Activated T-cell treated with anti-CD3 and anti-CD28 coated beads for 4 hours (primary cell): ENCODE data around the gene TNS3.
"Not testable (repeated sequence)": the region's sequence is repeated elsewhere in the genome, so short reads cannot be mapped to it uniquely, and the experiment has no call there.

Experiments
- DNase-seq: peaks from one replicate; pipeline ENCODE4 v3.0.0-alpha.2; 2020

Gene TNS3

GRCh38 chr7:47559306-47560220 is 22.3 kb downstream of the TNS3 start:
- DNase-seq = no peak

- no peak for DNase-seq
These were observed 23.9 kb downstream of the TNS3 start for GRCh38 chr7:47557694-47558670.

- DNase-seq = no peak
These were observed 24.6 kb downstream of the TNS3 start for GRCh38 chr7:47557317-47557693.

DNA sequence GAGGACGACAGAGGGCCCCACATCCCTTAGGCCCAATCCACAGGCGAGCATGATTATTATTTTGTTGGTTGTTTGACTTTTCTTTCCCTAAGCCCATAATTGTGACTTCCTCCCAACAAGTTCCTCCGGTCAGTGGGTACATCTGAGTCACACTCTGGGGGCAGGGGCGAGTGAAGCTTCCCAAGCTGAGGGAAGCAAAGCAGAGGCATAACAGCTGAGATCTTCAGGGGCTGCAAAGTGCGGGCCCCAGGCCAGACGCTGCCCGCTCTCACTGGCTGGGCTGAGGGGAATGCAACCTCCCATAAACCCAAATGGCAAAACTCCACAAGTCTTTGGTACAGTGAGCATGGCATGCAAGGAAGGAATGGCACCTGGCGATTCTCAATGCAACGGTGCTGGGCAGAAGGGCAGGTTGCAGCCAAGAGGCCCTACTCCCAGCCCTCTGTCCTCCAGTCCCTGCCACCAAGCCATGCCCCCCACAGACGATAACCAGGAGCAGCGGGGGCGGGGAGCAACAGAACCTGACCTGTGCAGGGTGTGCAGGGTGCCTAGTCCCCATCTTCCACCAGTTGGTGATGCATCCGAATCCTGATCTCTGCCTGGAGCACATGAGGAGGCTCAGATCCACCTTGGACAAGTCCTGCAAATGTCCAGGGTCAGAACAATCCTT is 25.3 kb downstream of the TNS3 start:
- no peak for DNase-seq

DNA sequence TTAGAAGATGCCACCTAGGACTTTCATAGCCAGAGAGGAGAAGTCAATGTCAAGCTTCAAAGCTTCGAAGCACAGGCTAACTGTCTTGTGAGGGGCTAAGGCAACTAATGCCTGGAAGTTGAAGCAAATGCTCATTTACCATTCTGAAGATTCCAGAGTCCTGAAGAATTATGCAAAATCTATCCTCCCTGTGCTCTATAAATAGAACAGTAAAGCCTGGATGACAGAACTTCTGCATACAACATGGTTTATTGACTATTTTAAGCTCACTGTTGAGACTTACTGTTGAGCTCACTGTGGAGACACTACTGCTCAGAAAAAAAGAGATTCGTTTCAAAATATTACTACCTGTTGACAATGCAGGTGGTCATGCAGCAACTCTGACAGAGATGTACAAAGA is 28.6 kb downstream of the TNS3 start:
- DNase-seq = no peak

- DNase-seq = no peak
These were observed 29.3 kb downstream of the TNS3 start for GRCh38 chr7:47552621-47553020.

- no peak for DNase-seq
These were observed 30.1 kb downstream of the TNS3 start for GRCh38 chr7:47551668-47552440.

- DNase-seq = no peak
These were observed 31.0 kb downstream of the TNS3 start for GRCh38 chr7:47550788-47551470.

DNA sequence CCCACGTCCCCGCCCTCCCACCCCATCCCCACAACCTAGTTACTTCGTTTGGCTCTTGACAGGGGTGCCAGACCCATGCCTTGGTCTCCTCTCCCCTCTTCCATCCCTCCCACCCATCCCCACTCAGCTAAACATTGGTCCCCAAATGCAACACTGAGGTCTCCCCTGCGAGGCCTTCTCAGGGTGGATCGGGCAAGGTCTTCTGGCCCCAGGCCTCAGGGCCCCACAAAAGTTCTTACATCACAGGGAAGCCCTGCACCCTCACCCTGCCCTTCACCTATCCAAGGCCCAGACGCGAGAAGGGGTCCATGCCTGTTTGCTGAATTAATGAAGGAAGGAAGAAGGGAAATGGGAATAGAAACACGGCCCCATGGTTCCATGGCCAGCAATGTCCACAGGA is 32.0 kb downstream of the TNS3 start:
- no peak for DNase-seq

DNA sequence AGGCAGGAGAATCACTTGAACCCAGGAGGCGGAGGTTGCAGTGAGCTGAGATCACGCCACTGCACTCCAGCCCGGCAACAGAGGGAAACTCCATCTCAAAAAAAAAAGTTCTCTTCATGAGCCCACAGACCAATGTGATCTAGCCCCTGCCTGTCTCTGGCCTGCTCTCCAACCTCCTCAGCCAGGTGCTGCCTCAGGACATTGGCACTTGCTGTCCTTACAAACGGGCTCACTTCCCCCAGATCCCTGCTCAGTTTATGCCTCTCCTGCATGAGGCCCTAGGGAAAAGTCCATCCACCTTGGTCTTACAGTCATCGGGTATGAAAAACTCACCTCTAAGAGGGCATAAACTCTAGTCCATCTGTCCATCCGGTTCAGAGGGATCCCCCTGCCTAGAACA is 32.5 kb downstream of the TNS3 start:
- no peak for DNase-seq

DNA sequence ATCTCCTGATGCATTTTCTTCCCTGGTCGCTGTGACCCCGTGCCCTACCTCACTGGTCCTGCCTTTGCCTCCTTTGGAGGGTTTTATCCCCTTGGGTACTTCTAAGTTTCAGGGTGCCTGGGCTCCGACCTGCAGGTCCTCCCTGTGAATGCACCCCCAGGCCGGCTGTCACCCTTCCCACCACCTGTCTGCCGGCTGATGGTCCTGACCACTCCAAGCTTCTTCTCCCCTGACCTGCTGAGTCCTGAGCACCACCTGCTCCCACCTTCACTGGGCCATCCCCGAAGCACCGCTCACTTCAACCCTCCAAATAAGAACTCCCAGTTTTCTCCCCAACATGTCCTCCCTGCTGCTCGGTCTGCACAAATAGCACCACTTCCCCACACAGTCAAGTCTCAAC is 33.4 kb downstream of the TNS3 start:
- no peak for DNase-seq

DNA sequence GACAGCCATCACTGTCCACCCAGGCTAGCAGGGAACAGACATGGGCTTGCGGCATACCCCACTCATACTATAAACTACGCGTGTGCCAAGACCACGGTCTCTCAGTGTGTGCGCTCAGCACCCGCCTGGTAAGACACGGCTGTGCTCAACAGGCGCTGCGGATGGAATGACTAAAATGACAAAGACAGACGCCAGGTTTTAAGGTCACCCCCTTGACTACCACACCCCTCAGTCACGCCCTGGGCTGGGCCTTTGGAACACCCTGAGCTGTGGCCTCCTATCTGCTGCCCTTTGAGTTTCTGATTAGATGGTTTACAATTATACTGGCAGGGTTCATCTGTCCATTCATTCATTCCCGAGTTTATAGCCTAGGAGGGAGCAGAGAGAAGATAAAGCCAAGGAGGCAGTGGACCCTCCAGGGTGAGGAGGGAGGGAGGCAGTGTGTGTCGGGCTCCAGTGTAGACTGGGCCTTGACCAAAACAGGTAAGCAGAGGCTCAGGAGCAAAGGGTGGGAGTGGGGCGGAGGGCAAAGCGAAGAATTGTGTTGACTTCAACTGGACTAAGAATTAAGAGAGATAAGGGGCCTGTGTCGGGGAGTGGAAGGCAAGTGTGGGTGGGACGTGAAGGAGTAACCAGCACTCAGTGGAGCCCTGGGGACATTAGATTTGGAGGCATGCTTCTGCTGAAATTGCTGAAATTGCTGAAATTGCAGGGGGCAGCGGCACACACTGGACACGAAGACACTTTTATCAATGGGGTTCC is 35.0 kb downstream of the TNS3 start:
- DNase-seq = no peak

DNA sequence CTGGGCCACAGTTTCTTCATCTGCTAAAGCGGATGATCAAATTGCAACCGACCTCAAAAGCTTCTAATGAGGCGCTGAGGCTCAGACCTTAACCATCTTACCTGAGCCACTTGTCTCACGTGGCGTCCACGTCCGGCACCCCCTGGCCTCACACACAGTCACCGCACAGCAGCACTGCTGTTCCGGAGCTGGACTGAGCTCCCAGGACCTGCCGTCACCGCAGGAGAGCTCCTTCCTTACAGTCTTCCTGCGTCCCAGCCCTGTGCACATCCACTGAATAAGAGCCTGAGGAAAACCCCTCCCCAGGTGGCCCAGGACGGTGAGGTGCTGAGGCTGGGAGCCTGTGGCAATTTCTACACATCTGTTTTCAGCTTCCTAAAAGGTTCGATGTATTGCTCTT is 35.7 kb downstream of the TNS3 start:
- DNase-seq = no peak

DNA sequence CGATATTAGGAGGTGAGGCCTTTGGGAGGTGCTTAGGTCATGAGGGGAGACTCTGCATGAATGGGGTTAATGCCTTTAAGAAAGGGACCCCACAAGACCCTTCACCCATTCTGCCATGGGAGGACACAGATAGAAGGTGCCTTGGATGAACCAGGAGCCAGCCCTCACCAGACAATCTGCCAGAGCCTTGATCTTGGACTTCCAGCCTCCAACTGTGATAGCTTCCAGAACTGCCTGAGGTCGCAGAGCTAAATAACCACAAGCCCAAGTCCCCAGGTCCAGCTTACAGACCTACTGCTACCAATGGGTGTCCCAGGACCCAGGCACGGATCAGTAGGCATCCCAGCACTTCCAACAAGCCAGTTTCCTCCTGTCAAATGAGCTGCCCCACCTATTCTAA is 37.5 kb downstream of the TNS3 start:
- DNase-seq = no peak

DNA sequence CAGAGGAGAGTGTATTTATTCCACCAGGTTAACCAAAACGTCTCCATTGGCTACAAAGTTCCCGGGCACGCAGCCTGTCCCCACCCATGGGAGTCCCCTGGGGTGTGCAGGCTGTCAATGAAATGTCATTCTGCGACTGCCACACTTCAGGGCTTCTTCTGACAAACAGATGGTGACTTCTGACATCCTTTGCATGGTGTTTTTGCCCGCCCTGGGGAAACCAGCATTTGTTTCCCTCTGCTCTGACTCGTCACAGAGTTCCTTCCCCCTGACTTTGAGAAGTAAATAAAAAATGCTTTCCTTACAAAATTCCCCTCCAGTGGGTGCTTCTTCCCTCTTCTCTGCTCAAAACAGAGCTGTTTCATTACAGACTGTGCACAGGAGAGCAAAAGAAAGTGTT is 38.2 kb downstream of the TNS3 start:
- DNase-seq = no peak

GRCh38 chr7:47543056-47543455 is 38.9 kb downstream of the TNS3 start:
- DNase-seq = no peak

GRCh38 chr7:47542051-47542450 is 39.9 kb downstream of the TNS3 start:
- DNase-seq = no peak

- not testable (repeated sequence) for DNase-seq
These were observed 40.4 kb downstream of the TNS3 start for GRCh38 chr7:47541485-47541884.

GRCh38 chr7:47540387-47541350 is 41.2 kb downstream of the TNS3 start:
- no peak for DNase-seq

GRCh38 chr7:47540053-47540386 is 41.9 kb downstream of the TNS3 start:
- no peak for DNase-seq
